CD1c-positive myeloid dendritic cell (primary cell): ENCODE measurements around the gene PKDREJ.

ENCODE experiments used
- DNase-seq: peaks from one replicate; pipeline ENCODE4 v3.0.0-alpha.2; 2016; ENCODE audit errors: extremely low spot score

The PKDREJ gene

DNA sequence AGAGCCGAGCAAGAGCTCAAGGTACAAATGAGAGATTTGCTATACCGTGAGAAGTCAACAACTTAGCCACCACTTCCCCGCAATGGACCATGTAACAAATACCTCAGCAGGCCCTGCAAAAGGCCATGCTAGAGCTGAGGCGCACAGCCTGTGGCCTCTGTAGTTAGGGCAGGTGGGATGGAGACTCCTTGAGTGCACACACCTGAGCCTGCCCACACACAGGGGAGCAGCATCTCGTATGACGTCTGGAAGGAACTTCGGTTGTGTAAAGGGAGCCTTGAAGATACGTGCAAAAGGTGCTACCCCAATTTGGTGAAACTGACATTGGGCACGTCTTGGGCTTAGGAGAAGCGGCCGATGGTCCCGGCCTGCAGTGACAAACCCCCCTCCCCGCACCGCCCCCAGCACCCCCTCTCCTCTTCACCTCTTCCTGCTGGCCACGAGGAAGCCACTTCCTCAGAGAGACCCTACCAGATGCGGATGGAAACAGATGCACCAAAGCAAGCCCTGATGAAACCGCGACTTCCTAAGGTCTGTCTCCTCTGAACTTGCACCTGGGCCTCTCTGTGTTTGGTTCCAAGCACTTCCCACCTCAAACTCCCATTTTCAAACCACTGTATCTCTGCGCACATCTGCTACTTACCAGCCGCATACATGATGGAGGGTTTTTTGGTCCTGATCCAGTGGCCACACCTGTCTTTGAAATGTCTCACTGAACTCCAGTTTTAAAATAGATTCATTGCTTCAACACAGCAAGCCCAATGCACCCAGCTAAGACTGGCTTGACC is 23.7 kb downstream of the PKDREJ start:
- DNase-seq, result no peak

- DNase-seq, result no peak
Observed at GRCh38 chr22:46238541-46238940, 24.6 kb downstream of the PKDREJ start.

DNA sequence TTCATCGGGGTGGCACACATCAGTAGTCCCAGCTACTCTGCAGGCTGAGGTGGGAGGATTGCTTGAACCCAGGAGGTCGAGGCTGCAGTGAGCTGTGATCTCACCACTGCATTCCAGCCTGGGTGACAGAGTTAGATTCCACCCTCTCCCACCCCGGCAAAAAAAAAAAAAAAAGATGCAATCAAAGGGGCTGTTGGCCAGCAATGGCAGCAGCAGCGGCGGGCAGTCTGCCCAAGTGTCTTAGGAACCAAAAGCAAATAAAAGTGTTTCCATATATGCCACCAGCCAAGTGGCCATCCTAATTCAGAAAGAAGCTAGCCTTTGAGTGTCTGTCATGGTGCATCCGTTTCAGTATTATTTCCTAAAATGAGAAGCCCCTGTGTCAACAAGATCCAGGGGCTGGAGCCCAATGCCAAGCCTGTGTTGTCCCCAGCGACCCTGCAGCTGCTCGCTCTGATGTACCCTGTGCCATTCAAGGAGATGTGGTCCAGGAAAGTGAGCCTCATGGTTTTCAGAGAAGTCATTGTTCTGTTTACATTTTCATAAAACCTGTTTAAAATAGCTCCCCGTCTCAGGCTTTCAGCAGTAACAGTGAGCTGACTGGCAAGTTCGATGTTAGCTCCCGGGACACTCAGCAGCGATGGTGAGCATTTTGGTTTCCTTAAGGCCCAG is 25.6 kb downstream of the PKDREJ start:
- no peak for DNase-seq

GRCh38 chr22:46234969-46235368 is 28.2 kb downstream of the PKDREJ start:
- DNase-seq, result no peak

DNA sequence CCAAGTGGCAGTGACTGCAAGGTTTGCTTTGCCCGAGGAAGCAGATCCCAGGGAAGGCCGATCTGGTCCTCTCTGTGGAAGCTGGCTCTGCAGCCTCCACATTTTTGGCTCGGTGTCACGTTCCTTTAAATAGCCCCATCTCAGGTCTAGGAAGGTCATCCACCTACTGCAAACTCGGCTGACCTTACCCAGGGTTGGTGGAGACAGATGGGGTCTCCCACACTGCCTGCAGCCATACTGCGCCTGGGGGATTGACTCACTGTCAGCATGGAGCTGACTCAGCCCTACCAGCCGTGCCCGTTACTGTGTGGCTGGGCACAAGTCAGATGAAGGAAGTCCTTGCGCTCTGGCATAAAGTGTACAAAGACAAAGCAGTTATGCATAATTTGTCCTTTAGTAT is 29.9 kb downstream of the PKDREJ start:
- DNase-seq, result peak; percentile 52

DNA sequence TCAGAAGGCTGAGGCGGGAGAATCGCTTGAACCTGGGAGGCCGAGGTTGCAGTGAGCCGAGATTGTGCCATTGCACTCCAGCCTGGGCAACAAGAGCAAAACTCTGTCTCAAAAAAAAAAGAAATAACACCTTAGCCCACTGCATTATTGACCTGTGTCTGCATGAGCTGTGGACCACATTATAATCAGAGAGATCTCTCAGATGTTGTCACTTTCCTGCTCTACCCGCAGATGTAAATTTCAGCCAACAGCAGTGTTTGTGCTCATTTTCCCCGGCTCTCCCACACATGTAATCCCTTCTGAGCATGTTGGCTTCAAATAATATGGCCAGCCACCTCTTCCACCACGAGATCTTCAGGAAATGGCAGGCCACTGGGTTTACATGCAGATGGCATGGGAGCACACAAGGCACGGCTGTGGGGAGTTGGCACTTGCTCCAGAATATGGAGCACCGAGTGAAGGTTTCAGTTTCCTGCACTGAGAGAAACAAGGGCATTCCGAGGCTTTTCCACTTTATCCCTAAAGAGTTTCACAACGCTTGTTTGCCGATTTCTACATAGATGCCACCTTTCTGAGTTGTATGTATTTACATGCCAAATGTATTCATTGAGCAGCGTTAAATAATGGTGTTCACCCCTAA is 32.8 kb downstream of the PKDREJ start:
- no peak for DNase-seq

DNA sequence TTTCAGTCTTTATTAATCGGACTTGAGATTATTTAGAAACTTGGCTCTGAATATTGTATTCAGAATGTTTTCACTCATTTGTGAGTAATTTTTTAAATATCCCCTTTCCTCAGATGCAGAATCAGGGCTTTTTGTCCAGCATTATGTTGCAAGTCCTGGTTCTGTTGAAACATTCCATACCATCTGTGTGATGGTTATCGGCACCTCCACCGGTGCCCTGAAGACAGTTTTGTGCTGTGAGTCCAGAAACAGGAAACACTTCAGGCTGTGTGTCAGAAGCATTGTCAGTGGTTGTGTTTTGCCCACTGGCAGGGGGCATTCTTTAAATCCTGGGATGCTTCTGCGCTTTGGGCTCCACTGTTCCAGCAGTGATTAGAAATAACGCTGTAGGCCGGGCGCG is 33.4 kb downstream of the PKDREJ start:
- DNase-seq, result no peak

DNA sequence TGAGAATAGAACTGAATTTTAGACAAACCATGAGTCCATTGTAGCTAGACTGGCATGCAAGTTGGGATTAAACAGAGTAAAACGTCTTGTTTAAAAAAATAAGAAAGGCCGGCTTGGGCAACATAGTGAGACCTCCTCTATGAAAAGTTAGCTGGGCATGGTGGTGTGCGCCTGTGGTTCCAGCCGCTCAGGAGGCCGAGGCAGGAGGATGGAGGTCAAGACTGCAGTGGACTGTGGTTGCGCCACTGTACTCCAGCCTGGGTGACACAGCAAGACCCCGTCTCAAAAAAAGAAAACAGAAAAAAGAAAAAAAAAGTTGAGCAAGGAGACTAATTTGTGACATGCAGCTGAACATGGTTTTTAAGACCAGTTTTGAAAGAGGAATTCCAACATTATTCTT is 36.6 kb downstream of the PKDREJ start:
- DNase-seq, result no peak

GRCh38 chr22:46225631-46226030 is 37.5 kb downstream of the PKDREJ start:
- DNase-seq, result no peak

DNA sequence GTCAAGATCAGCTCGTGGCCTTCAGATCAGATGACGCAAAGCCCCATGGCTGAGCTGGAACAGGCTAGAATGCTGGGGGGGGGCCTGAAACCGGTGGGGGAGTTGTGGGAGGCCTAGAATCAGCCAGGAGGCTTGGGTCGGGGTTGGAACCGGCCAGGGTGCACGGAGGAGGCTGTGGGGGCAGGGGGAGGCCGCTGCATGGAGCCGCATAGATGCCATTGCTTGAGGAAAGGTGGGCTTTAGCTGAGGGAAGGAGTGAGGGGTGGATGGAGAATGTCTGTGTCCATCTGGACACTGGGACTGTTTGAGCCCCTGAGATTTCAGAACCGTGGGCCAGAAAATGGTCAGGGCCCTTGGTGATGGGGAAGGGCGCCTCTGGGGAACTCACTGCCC is 38.2 kb downstream of the PKDREJ start:
- no peak for DNase-seq

- no peak for DNase-seq
Observed at GRCh38 chr22:46224044-46224897, 38.9 kb downstream of the PKDREJ start.

GRCh38 chr22:46220921-46221320 is 42.2 kb downstream of the PKDREJ start:
- no peak for DNase-seq

GRCh38 chr22:46219636-46220035 is 43.5 kb downstream of the PKDREJ start:
- DNase-seq, result no peak

- DNase-seq, result no peak
Observed at GRCh38 chr22:46214616-46215015, 48.5 kb downstream of the PKDREJ start.

DNA sequence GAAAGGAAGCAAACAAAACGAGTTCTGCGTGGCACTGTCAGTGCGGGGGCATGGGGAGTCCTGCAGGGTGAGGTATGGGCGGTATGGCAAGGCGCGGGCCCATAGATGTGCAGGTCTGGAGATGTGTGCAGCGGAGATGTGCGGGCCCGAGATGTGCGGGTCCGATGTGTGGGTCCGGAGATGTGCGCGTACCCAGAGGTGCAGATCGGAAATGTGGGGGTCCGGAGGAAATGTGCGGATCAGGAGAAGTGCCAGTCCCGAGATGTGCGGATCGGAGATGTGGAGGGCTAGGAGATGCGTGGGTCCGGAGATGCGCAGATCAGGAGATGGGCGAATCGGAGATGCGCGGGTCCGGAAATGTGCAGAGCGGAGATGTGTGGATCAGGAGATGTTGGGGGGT is 49.0 kb downstream of the PKDREJ start:
- DNase-seq, result no peak

DNA sequence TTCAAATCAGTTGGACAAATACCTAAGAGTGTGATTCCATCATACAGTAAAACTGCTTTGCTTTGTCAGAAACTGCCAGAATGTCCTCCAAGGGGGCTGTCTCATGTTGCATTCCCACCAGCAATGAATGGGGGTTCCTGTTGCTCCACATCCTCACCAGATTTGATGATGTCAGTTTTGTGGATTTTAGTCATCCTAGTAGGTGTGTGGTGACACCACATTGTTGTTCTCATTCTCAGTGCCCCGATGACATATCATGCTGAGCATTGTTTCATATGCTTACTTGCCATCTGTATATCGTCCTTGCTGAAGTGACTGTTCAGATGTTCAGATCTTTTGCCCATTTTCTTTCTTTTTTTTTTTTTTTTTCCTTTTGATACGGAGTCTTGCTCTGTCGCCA is 50.1 kb downstream of the PKDREJ start:
- DNase-seq, result no peak

DNA sequence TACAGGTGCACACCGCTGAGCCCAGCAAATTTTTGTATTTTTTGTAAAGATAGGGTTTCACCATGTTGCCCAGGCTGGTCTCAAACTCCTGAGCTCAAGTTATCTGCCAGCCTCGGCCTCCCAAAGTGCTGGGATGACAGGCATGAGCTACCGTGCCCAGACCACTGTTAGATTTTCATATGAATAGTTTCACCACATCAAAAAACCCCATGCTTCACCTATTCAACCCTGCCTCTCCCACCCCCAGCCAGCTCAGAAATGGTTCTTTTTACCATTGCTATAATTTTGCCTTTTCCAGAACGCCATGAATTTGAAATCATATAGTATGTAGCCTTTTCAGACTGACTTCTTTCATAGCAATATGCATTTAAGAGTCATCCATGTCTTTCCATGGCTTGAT is 50.9 kb downstream of the PKDREJ start:
- no peak for DNase-seq

DNA sequence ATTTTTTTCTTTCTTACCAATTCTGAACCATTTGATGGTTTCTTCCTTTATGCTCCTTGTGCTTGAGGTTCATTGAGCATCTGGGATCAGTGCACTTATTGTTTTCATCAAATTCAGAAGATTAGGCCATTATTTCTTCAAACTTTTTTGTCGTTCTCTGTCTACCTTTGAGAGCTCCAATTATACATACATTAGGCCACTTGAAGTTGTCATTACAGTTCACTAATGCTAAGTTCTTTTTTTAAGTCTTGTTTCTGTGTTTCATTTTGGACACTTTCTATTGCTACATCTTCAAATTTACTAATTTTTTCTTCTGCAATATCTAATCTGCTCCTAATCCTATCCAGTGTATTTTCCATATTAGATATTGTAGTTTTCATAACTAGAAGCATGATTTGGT is 53.9 kb downstream of the PKDREJ start:
- DNase-seq, result no peak
